Right lobe of liver (tissue), 6 donors: ENCODE data around the gene POM121L2. TPM values are rescaled to one million over a fixed set of nuclear protein-coding genes. Genes with fewer than 3 reads are reported as not detected.

ENCODE experiments used
- ATAC-seq, 4 donors: fragments of 200-7000 bp; cut with Tn5 transposase; one replicate each; pipeline ENCODE4 v1.9.1; 2020; ENCODE audit warnings: mild to moderate bottlenecking in 4 of 4, moderate library complexity in 4 of 4
- DNase-seq, 3 donors: peaks; one replicate each; pipeline ENCODE4 v3.0.0-alpha.2; 2020
- H3K27ac ChIP-seq, 3 donors: fragments of 200-600 bp; one replicate each; pipeline ENCODE4 v1.8.0; 2022
- H3K27me3 ChIP-seq, 2 donors: fragments of 200-600 bp; one replicate each; pipeline ENCODE4 v1.8.0; 2022
- H3K36me3 ChIP-seq, 4 donors: fragments of 200-600 bp; sonication (generic) in 1 of 4; one replicate each; pipeline versions ENCODE4 v1.5.1 to v1.8.0; 2017 to 2022; ENCODE audit warnings: control low read depth in 1 of 4
- H3K4me1 ChIP-seq, 4 donors: fragments of 200-600 bp; sonication (generic) in 1 of 4; one replicate each; pipeline versions ENCODE4 v1.5.1 to v1.8.0; 2017 to 2022; ENCODE audit warnings: control low read depth in 1 of 4
- H3K4me3 ChIP-seq, 3 donors: fragments of 200-600 bp; one replicate each; pipeline ENCODE4 v1.8.0; 2022
- H3K9me3 ChIP-seq, 4 donors: fragments of 200-600 bp; sonication (generic) in 1 of 4; one replicate each; pipeline versions ENCODE4 v1.5.1 to v1.8.0; 2017 to 2022; ENCODE audit warnings: control low read depth in 1 of 4
- POLR2A ChIP-seq: fragments of 450-650 bp; IDR thresholded peaks from one replicate; pipeline ENCODE4 v1.6.1; 2017; ENCODE audit warnings: antibody characterized with exemption, mild to moderate bottlenecking
- WGBS: methylation state at CpG from one replicate; pipeline ENCODE4 v1.1.6; 2018; ENCODE audit warnings: low coverage, low lambda C conversion rate; ENCODE audit not compliant: insufficient coverage; ENCODE audit errors: missing lambda C conversion rate; 5-methylcytosine and 5-hydroxymethylcytosine counted together
- intact Hi-C, 2 donors: fragments of 100-400 bp; cut with DNase I; formaldehyde crosslinking; loops; one replicate each; pipeline versions ENCODE4 v1.11.2 to v1.14.1; 2022
- total RNA-seq, 6 experiments: library from RNA; depleted of rRNA in 2 of 6; stranded (reverse); fragments of >200 nt in 2 of 6; fragmentation: NEBNext Ultra II Directional in 3 of 6; extraction: Animal tissue kit (Norgen Biotek cat#: 25700) in 3 of 6; gene quantifications; one replicate each; pipeline versions ENCODE4 v1.1.0 to v1.2.4, GENCODE V29; 2016 to 2023
- TF ChIP-seq, protein P1 (sequence below), 4 donors: fragments of 200-600 bp in 3 of 4; fragments of 450-650 bp in 1 of 4; IDR thresholded peaks; one replicate each; pipeline versions ENCODE4 v1.5.1 to v1.8.0; 2016 to 2022; ENCODE audit warnings: antibody characterized with exemption in 4 of 4, mild to moderate bottlenecking in 2 of 4
- donor health status: DM: no; HTN: yes; CAD: no.
- donor health status: DM: no; HTN: no; CAD: no.
- donor health status: DM: no; HTN: no; CAD: no.
- donor health status: DM: no; HTN: yes; CAD: no.
- donor health status: DM: no; HTN: yes; CAD: no.

The POM121L2 gene
- total RNA-seq, 6 experiments from 2014 or later = not detected

DNA sequence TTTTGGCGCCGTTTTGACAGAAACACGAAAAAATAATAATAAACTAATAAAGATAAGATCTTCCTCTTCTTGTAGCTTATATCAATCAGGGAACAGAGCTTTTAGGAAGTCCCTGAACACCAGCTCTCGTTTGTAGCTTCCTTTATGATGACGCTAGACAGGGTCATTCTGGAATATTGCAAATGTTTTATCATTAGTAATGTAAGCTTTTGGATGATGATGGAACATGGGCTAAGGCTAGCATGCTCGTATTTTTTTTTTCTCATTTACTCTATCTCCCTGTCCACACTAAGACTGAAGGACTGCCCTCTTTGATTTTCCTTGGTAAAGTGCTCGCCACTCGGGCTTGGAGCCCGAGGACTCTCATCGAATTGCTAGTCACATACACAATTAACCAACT, 22.1 kb upstream of the POM121L2 start:
- ATAC-seq = no peak
- TF ChIP-seq, protein P1, sequence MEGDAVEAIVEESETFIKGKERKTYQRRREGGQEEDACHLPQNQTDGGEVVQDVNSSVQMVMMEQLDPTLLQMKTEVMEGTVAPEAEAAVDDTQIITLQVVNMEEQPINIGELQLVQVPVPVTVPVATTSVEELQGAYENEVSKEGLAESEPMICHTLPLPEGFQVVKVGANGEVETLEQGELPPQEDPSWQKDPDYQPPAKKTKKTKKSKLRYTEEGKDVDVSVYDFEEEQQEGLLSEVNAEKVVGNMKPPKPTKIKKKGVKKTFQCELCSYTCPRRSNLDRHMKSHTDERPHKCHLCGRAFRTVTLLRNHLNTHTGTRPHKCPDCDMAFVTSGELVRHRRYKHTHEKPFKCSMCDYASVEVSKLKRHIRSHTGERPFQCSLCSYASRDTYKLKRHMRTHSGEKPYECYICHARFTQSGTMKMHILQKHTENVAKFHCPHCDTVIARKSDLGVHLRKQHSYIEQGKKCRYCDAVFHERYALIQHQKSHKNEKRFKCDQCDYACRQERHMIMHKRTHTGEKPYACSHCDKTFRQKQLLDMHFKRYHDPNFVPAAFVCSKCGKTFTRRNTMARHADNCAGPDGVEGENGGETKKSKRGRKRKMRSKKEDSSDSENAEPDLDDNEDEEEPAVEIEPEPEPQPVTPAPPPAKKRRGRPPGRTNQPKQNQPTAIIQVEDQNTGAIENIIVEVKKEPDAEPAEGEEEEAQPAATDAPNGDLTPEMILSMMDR (IDR thresholded peaks at IDR 0.05) = no peak
- TF ChIP-seq POLR2A = no peak
- no peak overlapping the region for H3K4me3 ChIP-seq
- H3K4me1 ChIP-seq = no peaks in the 10 kb centered on the region
- WGBS = 43% methylated on average over 10 of the region's 10 CpGs
- no peak for DNase-seq
- intact Hi-C loops = no loop called here
- H3K27me3 ChIP-seq = peaks cover 0 to 15% of the 10 kb centered on the region in 2 donors
- no peak overlapping the region for H3K27ac ChIP-seq
- no peaks in the 10 kb centered on the region for H3K9me3 ChIP-seq
- no peaks in the 10 kb centered on the region for H3K36me3 ChIP-seq

GRCh38 chr6:27333642-27334040, 21.6 kb upstream of the POM121L2 start:
- peaks cover 0 to 15% of the 10 kb centered on the region in 2 donors for H3K27me3 ChIP-seq
- WGBS = 38% methylated on average over 3 of the region's 3 CpGs
- TF ChIP-seq, protein P1 (IDR thresholded peaks at IDR 0.05) = no peak
- no peak for TF ChIP-seq POLR2A
- H3K4me1 ChIP-seq = no peaks in the 10 kb centered on the region
- H3K27ac ChIP-seq = no peak overlapping the region
- ATAC-seq (no peak), DNase-seq (no peak)
- H3K9me3 ChIP-seq = no peaks in the 10 kb centered on the region
- intact Hi-C loops = no loop called here
- H3K36me3 ChIP-seq = no peaks in the 10 kb centered on the region
- H3K4me3 ChIP-seq = no peak overlapping the region

DNA sequence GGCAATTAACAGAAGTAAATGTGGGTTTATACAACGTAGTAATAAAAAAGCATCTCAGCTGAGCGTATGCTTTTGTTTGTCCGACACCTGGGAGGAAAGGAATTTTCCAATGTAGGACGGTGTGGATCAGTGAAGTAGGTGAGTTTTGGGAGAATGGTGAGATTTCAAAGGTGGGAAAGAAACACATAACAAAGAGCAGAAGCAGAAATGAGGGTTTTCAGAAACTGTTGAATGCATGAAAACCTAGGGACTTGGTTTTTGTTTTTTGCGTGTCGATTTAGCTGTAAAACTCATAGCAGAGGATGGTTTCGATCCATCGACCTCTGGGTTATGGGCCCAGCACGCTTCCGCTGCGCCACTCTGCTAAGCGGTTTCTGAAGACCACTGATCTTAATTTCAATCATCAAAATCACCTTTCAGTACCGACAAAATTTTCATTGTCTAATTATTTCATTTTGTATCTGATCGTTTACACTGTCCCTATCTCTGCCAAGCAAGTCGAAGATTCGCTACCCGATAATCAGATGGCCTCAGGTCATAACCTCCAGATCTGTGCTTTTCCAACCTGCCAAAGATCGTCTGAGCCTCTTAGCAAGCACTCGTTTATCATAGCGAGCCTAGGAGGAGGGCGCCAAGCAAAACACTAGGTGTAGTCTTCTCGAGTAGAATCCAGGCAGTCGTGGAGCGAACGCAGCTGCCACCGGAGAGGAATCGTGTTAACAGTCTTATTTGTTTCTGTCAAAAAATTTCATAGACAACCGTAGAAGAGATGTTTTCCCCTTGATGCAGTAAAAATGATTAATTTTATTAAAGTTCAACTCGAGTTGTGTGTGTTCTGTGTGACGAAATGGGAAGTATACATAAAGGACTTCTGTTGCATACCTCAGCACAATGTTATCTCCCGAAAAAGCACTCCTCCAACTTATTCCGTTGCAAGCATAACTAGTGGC, 20.9 kb upstream of the POM121L2 start:
- TF ChIP-seq, protein P1 (IDR thresholded peaks at IDR 0.05) = no peak
- TF ChIP-seq POLR2A = no peak
- Histone ChIP-seq H3K27me3 (peaks cover 0 to 15% of the 10 kb centered on the region in 2 donors), H3K4me1 (no peaks in the 10 kb centered on the region), H3K27ac (no peak overlapping the region), H3K4me3 (no peak overlapping the region), H3K36me3 (no peaks in the 10 kb centered on the region), H3K9me3 (no peaks in the 10 kb centered on the region)
- WGBS = 6% methylated on average over 32 of the region's 32 CpGs
- ATAC-seq = no peak
- intact Hi-C loops = no loop called here
- DNase-seq = no peak

DNA sequence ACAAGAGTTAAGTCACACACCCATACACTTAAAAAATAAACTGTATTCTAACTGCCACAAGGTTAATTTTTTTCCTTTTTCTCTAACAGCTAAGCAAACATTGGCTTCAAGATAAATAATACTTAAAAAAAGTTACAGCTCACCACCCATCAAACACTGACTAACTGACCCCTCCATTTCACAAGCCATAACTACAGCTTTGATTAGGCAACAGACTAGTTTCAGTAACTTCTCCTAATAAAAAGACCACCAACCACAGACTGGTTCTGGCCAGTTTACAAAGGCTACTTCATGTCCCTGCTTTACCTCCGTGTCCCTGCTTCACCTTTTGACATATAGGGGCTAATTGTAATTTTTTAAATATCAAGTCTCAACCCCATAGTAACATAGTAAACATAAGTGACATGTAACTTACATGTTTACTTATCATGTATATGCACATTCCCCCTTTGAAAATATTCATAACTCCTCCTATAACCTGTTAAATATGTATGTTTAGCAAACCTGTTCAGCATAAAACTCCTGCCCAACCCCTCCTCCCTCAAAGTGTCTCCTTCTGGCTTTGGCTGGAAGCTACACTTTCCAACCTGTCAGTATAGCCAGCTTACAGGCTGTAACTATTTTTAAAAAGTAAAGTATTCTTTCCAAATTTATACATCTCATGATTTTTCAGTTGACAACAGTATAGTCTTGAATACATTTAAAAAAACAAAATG, 15.1 kb upstream of the POM121L2 start:
- peaks cover 0 to 10% of the 10 kb centered on the region in 2 donors for H3K27me3 ChIP-seq
- intact Hi-C loops = no loop called here
- H3K4me3 ChIP-seq = no peak overlapping the region
- no peak for TF ChIP-seq POLR2A
- TF ChIP-seq, protein P1 (IDR thresholded peaks at IDR 0.05) = no peak
- 8% methylated on average over 1 of the region's 1 CpG for WGBS
- no peak for ATAC-seq
- H3K9me3 ChIP-seq = no peaks in the 10 kb centered on the region
- DNase-seq = no peak
- H3K27ac ChIP-seq = no peak overlapping the region
- H3K4me1 ChIP-seq = no peaks in the 10 kb centered on the region
- H3K36me3 ChIP-seq = no peaks in the 10 kb centered on the region
